HG02588 (cell line): ENCODE results near the gene CYBC1.
A peak's percentile ranks its signal among the peaks of the same experiment; 100 is the strongest.

ENCODE experiments used
- ATAC-seq: cut with Tn5 transposase; IDR thresholded peaks from one replicate; pipeline ENCODE4 v1.9.1; 2021; ENCODE audit warnings: mild to moderate bottlenecking, moderate library complexity; ENCODE audit not compliant: unreplicated experiment

Gene CYBC1

GRCh38 chr17:82411396-82412053 is 39.0 kb downstream of the CYBC1 start:
- ATAC-seq, result no peak

DNA sequence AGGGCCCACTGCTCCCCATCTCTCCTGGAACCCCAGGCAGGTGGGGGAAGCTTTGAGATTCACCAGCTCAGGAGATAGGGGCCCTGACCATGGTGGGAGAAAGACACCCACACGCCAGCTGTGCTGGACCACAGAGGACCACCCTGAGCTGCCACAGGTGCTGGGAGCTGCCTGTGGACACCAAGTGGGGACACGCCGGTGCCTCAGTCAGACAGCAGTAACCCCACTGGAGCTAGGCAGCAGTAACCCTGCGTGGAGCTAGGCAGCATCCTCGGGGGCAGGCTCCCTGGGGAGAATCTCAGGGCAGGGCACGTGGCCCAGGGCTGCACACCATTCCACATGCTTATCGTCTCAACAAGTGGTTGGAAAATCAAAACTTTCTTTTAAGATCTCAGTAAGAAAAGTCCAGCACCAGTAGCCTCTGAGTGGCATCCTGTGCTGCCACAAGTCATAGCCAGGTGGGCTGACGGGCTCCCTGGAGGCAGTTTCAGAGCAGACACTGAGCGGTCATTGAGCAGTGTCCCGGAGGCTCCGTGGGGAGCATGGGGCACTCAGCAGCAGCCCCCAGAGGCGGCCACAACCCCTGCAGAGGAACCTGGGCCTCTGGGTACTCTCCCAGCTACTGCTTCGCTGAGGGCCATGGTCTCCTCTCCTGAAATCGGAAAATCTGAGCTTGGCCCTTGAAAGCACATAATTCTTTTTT is 40.4 kb downstream of the CYBC1 start:
- ATAC-seq, result no peak

DNA sequence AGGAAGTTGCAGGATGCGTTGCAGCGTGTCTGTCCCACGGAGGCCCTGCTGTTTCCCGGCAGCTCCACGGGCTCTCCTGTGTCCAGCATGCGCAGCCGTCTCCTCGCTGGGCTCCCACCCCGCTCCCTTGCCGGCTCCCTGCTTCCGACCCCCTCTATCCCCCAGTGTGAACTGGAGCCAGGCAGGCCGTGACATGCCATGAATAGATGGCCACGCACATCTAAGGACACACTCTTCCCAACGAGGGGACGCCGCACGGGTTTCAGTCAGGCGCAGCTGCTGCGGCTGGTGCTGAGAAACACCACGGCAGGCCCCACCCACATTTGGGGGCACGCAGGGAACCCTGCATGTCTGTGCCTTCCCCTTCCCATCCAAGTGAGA is 41.6 kb downstream of the CYBC1 start:
- ATAC-seq, result no peak

- no peak for ATAC-seq
Measured at GRCh38 chr17:82408288-82408937, 42.1 kb downstream of the CYBC1 start.

DNA sequence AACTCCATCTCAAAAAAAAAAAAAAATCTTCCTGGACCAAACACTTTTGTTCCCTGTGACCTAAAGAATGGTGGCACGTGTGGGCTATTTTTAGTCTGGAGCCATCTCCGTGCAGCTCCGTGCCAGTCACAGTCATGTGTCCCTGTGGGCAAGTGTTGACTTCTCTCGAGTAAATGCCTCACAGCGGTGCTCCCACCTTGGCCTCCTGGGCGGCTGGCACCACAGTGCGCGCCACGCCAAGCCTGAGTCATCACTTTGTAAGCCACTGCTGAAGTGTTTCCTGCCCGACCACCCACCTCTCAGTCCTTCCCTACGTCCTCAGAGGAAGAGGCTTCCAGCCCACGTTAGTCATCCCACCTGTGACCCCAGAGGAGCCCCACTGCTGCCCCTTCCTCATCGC is 43.3 kb downstream of the CYBC1 start:
- ATAC-seq, result no peak

GRCh38 chr17:82406131-82406671 is 44.4 kb downstream of the CYBC1 start:
- ATAC-seq, result no peak

DNA sequence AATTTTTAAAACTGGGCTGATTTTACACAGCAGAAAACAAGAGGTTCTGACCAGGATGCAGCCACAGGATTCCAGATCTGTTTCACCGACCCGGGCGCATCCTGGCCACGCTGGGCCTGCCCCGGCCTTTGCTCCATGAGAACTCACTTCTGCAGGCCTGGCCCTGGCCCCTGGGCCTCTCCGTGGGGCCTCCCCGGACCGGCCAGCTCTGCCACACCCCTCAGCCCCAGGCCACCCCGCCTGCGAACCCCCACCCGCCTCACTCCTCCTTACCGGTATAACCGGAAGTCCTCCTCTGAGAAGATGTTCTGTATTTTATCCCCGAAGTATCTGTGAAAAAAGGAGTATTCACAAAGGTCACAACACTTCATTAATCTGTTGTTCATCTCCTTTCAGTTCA is 45.5 kb downstream of the CYBC1 start:
- no peak for ATAC-seq

- ATAC-seq, result no peak
Measured at GRCh38 chr17:82403662-82404660, 46.6 kb downstream of the CYBC1 start.

- ATAC-seq, result peak; percentile 51
Measured at GRCh38 chr17:82402865-82403264, 47.7 kb downstream of the CYBC1 start.

DNA sequence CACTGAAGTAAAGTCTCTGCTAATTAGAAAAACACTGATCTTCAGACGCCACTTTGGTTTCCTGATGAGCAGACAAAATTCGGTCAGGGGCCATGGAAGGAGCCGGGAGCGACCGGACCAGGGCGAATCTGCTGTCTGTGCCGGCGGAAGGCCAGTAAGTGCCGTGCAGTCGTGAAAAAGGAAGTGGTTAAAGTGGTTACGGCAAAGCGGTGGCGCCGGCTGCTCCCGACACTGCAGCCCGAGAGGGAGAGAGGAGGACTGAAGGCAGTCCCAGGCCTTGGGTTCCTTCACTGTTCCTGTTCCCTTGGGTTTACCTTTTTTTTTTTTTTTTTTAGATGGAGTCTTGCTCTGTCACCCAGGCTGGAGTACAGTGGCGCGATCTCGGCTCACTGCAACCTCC is 49.7 kb downstream of the CYBC1 start:
- no peak for ATAC-seq

DNA sequence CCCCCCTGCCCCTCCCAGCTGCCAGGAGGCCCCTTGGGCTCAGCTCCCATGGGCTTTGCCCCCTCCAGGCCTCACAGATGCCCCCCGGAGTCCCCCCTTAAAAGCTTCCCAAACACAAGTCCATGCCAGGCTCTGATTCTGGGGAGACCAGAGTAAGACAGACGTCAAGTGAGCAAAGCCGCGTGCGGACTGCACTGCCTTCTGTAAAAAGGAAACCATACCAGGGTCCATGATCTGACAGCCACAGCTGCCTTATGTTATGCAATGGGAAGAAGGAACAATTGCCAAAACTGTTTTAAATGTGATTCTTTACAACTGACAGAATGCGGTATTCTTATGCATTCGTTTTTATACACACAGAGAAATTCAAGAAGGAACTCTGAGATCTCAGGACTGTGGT is 50.3 kb downstream of the CYBC1 start:
- no peak for ATAC-seq

DNA sequence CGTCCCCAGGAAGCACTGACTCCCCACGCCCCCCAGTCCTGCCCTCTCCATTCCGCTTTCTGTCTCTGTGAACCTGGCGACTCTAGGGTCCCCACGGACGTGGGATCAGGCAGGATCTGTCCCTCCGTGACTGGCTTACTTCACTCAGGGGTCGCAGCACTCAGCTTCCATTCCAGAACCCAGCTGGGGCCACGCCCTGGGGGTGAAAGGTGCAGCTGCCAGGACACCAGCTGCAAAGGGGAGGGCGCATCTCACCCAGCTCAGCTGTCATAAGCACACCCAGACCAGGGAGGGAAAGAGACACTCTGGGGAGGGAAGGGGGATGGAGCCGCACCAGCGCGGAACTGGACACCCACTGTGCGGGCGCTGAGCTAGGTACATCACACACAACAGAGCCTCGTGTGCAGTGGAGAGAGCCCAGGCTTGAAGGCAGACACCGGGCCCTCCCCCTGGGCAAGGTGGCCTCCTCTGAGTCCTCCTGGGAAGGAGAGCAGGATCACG is 50.9 kb downstream of the CYBC1 start:
- ATAC-seq, result no peak

- ATAC-seq, result no peak
Measured at GRCh38 chr17:82399041-82399441, 51.5 kb downstream of the CYBC1 start.

GRCh38 chr17:82397449-82398335 is 52.9 kb downstream of the CYBC1 start:
- ATAC-seq, result no peak

- ATAC-seq, result no peak
Measured at GRCh38 chr17:82396601-82397435, 53.7 kb downstream of the CYBC1 start.

DNA sequence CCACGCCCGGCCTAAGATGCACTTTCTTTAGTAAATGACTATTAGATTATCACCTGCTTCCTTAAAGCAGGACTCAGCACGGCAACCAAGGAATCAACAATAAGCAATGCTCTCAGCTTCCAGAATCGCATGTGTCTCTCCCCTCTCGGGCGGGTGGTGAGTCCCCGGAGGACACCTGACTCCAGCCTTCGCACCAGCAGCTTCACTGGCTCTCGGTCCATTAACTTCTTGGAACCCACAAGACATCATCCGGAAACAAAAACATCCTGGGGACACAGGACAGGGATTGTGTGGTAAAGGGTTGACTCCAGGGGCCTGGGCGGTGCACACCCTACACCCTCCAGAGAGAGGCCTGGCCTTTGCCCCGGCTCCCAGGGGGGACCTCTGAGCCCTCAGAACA is 56.3 kb downstream of the CYBC1 start:
- ATAC-seq, result no peak

GRCh38 chr17:82392941-82393340 is 57.6 kb downstream of the CYBC1 start:
- ATAC-seq, result no peak
